H9 (cell line): ENCODE data around the gene ZCWPW2. TPM values are rescaled to one million over a fixed set of nuclear protein-coding genes. Genes with fewer than 3 reads are reported as not detected.
A peak's percentile ranks its signal among the peaks of the same experiment; 100 is the strongest.

ENCODE experiments used
- DNase-seq: peaks from one replicate; pipeline ENCODE4 v3.0.0-alpha.2; 2017
- H2AFZ ChIP-seq: one replicate; pipeline ENCODE4 v1.6.1; 2013; ENCODE audit warnings: mild to moderate bottlenecking, low read length, control low read depth, moderate library complexity
- H2AK5ac ChIP-seq: 2 replicates; pipeline ENCODE4 v1.6.1; 2013; ENCODE audit warnings: low read length, control low read depth, mixed read lengths; ENCODE audit not compliant: insufficient read length
- H2BK120ac ChIP-seq: one replicate; pipeline ENCODE4 v1.6.1; 2013; ENCODE audit warnings: low read depth, mild to moderate bottlenecking, low read length, control low read depth, inconsistent platforms; ENCODE audit not compliant: poor library complexity, severe bottlenecking
- H2BK12ac ChIP-seq: 2 replicates; pipeline ENCODE4 v1.6.1; 2013; ENCODE audit warnings: low read length, control low read depth, mixed read lengths, low read depth; ENCODE audit not compliant: insufficient read length
- H2BK15ac ChIP-seq: 2 replicates; pipeline ENCODE4 v1.6.1; 2013; ENCODE audit warnings: low read depth, low read length, control low read depth
- H2BK20ac ChIP-seq: one replicate; pipeline ENCODE4 v1.6.1; 2013; ENCODE audit warnings: low read depth, mild to moderate bottlenecking, low read length, control low read depth, inconsistent platforms; ENCODE audit not compliant: poor library complexity, severe bottlenecking
- H2BK5ac ChIP-seq: 2 replicates; pipeline ENCODE4 v1.6.1; 2013; ENCODE audit warnings: low read length, control low read depth, mixed read lengths; ENCODE audit not compliant: insufficient read length
- H3K14ac ChIP-seq: 2 replicates; pipeline ENCODE4 v1.6.1; 2013; ENCODE audit warnings: low read length, control low read depth; ENCODE audit not compliant: insufficient read depth
- H3K18ac ChIP-seq: 2 replicates; pipeline ENCODE4 v1.6.1; 2013; ENCODE audit warnings: low read depth, mild to moderate bottlenecking, mixed read lengths, low read length, control low read depth; ENCODE audit not compliant: insufficient read length
- H3K23ac ChIP-seq: 2 replicates; pipeline ENCODE4 v1.6.1; 2013; ENCODE audit warnings: low read length, control low read depth, mixed read lengths, low read depth; ENCODE audit not compliant: insufficient read length
- H3K23me2 ChIP-seq: 2 replicates; pipeline ENCODE4 v1.6.1; 2013; ENCODE audit warnings: low read depth, mild to moderate bottlenecking, mixed read lengths, low read length, control low read depth; ENCODE audit not compliant: insufficient read length, poor library complexity, severe bottlenecking
- H3K27ac ChIP-seq: 2 replicates; pipeline ENCODE4 v1.5.1; 2013; ENCODE audit warnings: low read length, control low read depth, mixed read lengths, low read depth; ENCODE audit not compliant: insufficient read length
- H3K27me3 ChIP-seq: 2 replicates; pipeline ENCODE4 v1.6.1; 2013; ENCODE audit warnings: low read length, control low read depth, inconsistent platforms; ENCODE audit not compliant: insufficient read depth
- H3K4ac ChIP-seq: 2 replicates; pipeline ENCODE4 v1.6.1; 2013; ENCODE audit warnings: low read depth, mild to moderate bottlenecking, control low read depth, inconsistent platforms, low read length, moderate library complexity
- H3K4me1 ChIP-seq: 2 replicates; pipeline ENCODE4 v1.6.1; 2013; ENCODE audit warnings: low read length, control low read depth, inconsistent platforms; ENCODE audit not compliant: insufficient read depth
- H3K4me2 ChIP-seq: 2 replicates; pipeline ENCODE4 v1.6.1; 2013; ENCODE audit warnings: low read length, control low read depth, mixed read lengths; ENCODE audit not compliant: insufficient read length, insufficient read depth
- H3K56ac ChIP-seq: 2 replicates; pipeline ENCODE4 v1.6.1; 2013; ENCODE audit warnings: low read depth, mild to moderate bottlenecking, mixed read lengths, low read length, control low read depth; ENCODE audit not compliant: insufficient read length
- H3K79me1 ChIP-seq: 2 replicates; pipeline ENCODE4 v1.6.1; 2013; ENCODE audit warnings: low read depth, mild to moderate bottlenecking, moderate library complexity, low read length, control low read depth, inconsistent platforms; ENCODE audit not compliant: insufficient read depth, poor library complexity, severe bottlenecking
- H3K79me2 ChIP-seq: 2 replicates; pipeline ENCODE4 v1.6.1; 2013; ENCODE audit warnings: low read length, control low read depth, inconsistent platforms; ENCODE audit not compliant: insufficient read depth
- H3K9ac ChIP-seq: 2 replicates; pipeline ENCODE4 v1.6.1; 2013; ENCODE audit warnings: low read length, control low read depth, mixed read lengths; ENCODE audit not compliant: insufficient read length; ENCODE audit errors: extremely low read depth
- H3K9me3 ChIP-seq: one replicate; pipeline ENCODE4 v1.6.1; 2013; ENCODE audit warnings: low read depth, low read length, inconsistent platforms; ENCODE audit not compliant: control insufficient read depth
- H3T11ph ChIP-seq: one replicate; pipeline ENCODE4 v1.6.1; 2013; ENCODE audit warnings: mild to moderate bottlenecking, low read length, control low read depth, inconsistent platforms
- H4K20me1 ChIP-seq: one replicate; pipeline ENCODE4 v1.6.1; 2013; ENCODE audit not compliant: control insufficient read depth, insufficient read length, insufficient read depth
- H4K5ac ChIP-seq: 2 replicates; pipeline ENCODE4 v1.6.1; 2013; ENCODE audit warnings: low read depth, mild to moderate bottlenecking, mixed read lengths, low read length, control low read depth; ENCODE audit not compliant: insufficient read length
- H4K8ac ChIP-seq: replicated peaks from 2 replicates; pipeline ENCODE4 v1.6.1; 2013; ENCODE audit warnings: low read length, control low read depth, mixed read lengths, low read depth; ENCODE audit not compliant: insufficient read length
- H4K91ac ChIP-seq: 2 replicates; pipeline ENCODE4 v1.6.1; 2013; ENCODE audit warnings: low read depth, mild to moderate bottlenecking, moderate library complexity, mixed read lengths, low read length, control low read depth; ENCODE audit not compliant: insufficient read length
- H3K27ac Mint-ChIP-seq, 3 experiments: 2 replicates in 2 of 3; 3 replicates in 1 of 3; pipeline ENCODE4 v1.8.0; 2020 to 2021; ENCODE audit warnings: mixed read lengths in 3 of 3, mild to moderate bottlenecking in 1 of 3, moderate library complexity in 1 of 3
- H3K27me3 Mint-ChIP-seq: 2 replicates; pipeline ENCODE4 v1.8.0; 2021; ENCODE audit warnings: low read depth, mild to moderate bottlenecking, moderate library complexity, mixed read lengths
- H3K36me3 Mint-ChIP-seq, 3 experiments: 2 replicates in 2 of 3; 3 replicates in 1 of 3; pipeline ENCODE4 v1.8.0; 2020 to 2021; ENCODE audit warnings: low read depth in 3 of 3, mixed read lengths in 3 of 3; ENCODE audit not compliant: insufficient read depth in 1 of 3
- H3K4me1 Mint-ChIP-seq, 2 experiments: 2 replicates each; pipeline ENCODE4 v1.8.0; 2020; ENCODE audit warnings: mixed read lengths in 2 of 2
- H3K4me3 Mint-ChIP-seq, 2 experiments: 2 replicates in 1 of 2; 3 replicates in 1 of 2; pipeline ENCODE4 v1.8.0; 2020 to 2021; ENCODE audit warnings: mild to moderate bottlenecking in 2 of 2, mixed read lengths in 2 of 2, moderate library complexity in 1 of 2
- H3K9me3 Mint-ChIP-seq, 2 experiments: 2 replicates in 1 of 2; 3 replicates in 1 of 2; pipeline ENCODE4 v1.8.0; 2020; ENCODE audit warnings: mild to moderate bottlenecking in 2 of 2, mixed read lengths in 2 of 2, moderate library complexity in 1 of 2
- WGBS: extraction: QIAGEN DNeasy Blood & Tissue Kit; methylation state at CpG from one replicate; pipeline ENCODE4 v1.1.7; 2013; ENCODE audit warnings: missing lambda C conversion rate, low lambda C conversion rate, mixed read lengths; ENCODE audit not compliant: insufficient read length; ENCODE audit errors: extremely low coverage; 5-methylcytosine and 5-hydroxymethylcytosine counted together
- total RNA-seq: library from RNA; stranded (reverse); gene quantifications from 2 replicates; pipeline ENCODE4 v1.2.1, GENCODE V29; 2021
- TF ChIP-seq, protein P1 (sequence below): fragments of 200-600 bp; sonication (generic); conservative IDR thresholded peaks from 3 replicates; pipeline ENCODE4 v1.8.0; 2021; ENCODE audit warnings: antibody characterized with exemption, mild to moderate bottlenecking

The ZCWPW2 gene
- total RNA-seq, 1 experiment from 2014 or later = 0.35 TPM

GRCh38 chr3:28575100-28575745 is 226.7 kb downstream of the ZCWPW2 start:
- Histone ChIP-seq H4K20me1 (no peaks in the 10 kb centered on the region), H3K23me2 (peaks cover 11% of the 10 kb centered on the region), H4K8ac (no peak overlapping the region), H4K91ac (no peak overlapping the region), H3K27me3 (peaks cover 12% of the 10 kb centered on the region; the same call in 1 of the 2 replicates), H2AFZ (no peak overlapping the region), H3K23ac (no peak overlapping the region), H3K79me1 (no peaks in the 10 kb centered on the region), H3K79me2 (no peaks in the 10 kb centered on the region), H3K27ac (no peak overlapping the region), H2BK20ac (no peak overlapping the region), H3T11ph (no peak overlapping the region), H3K14ac (peak overlapping the region; percentile 61; the same call in 1 of the 2 replicates), H2BK12ac (no peak overlapping the region), H2BK5ac (no peak overlapping the region), H2AK5ac (no peak overlapping the region), H3K9ac (peak overlapping the region; percentile 18), H3K4me2 (peak overlapping the region; percentile 85), H4K5ac (no peak overlapping the region), H3K56ac (no peak overlapping the region), H2BK120ac (no peak overlapping the region), H3K4ac (no peak overlapping the region), H3K9me3 (no peaks in the 10 kb centered on the region), H2BK15ac (no peak overlapping the region), H3K4me1 (0 out of 2 replicates have a peak, but pooled peaks cover 2% of the 10 kb centered on the region), H3K18ac (no peak overlapping the region)
- no peaks in the 10 kb centered on the region for H3K9me3 Mint-ChIP-seq
- WGBS = no CpG with 5 or more reads among the region's 55 CpGs
- TF ChIP-seq, protein P1, sequence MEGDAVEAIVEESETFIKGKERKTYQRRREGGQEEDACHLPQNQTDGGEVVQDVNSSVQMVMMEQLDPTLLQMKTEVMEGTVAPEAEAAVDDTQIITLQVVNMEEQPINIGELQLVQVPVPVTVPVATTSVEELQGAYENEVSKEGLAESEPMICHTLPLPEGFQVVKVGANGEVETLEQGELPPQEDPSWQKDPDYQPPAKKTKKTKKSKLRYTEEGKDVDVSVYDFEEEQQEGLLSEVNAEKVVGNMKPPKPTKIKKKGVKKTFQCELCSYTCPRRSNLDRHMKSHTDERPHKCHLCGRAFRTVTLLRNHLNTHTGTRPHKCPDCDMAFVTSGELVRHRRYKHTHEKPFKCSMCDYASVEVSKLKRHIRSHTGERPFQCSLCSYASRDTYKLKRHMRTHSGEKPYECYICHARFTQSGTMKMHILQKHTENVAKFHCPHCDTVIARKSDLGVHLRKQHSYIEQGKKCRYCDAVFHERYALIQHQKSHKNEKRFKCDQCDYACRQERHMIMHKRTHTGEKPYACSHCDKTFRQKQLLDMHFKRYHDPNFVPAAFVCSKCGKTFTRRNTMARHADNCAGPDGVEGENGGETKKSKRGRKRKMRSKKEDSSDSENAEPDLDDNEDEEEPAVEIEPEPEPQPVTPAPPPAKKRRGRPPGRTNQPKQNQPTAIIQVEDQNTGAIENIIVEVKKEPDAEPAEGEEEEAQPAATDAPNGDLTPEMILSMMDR = no peak
- peaks cover 53% of the 10 kb centered on the region for H3K27me3 Mint-ChIP-seq
- peaks cover 25 to 30% of the 10 kb centered on the region in 2 experiments for H3K4me1 Mint-ChIP-seq
- peak overlapping the region; percentile 87 to 95 for H3K4me3 Mint-ChIP-seq
- H3K27ac Mint-ChIP-seq = no peak overlapping the region
- DNase-seq = peak; percentile 79
- H3K36me3 Mint-ChIP-seq = no peaks in the 10 kb centered on the region

Other genes starting within 250 kb of the ZCWPW2 start
- gene CMC1, start 107.1 kb upstream of the ZCWPW2 start, total RNA-seq = 15.6 and 16.5 TPM in 2 replicates
- gene AZI2, start 103 bp downstream of the ZCWPW2 start, total RNA-seq = 36.7 and 49.0 TPM in 2 replicates